Peyer's patch (tissue), 4 donors: ENCODE results near the gene USPL1. TPM values are rescaled to one million over a fixed set of nuclear protein-coding genes. Genes with fewer than 3 reads are reported as not detected.
A peak's percentile ranks its signal among the peaks of the same experiment; 100 is the strongest.
"Not testable (repeated sequence)": the region's sequence is repeated elsewhere in the genome, so short reads cannot be mapped to it uniquely, and the experiment has no call there.

Source experiments
- DNase-seq, 3 donors: peaks; one replicate each; pipeline ENCODE4 v3.0.0-alpha.2; 2017 to 2019
- H3K27ac ChIP-seq, 4 donors: fragments of 200-600 bp; sonication (generic); one replicate each; pipeline ENCODE4 v1.5.1; 2016 to 2019
- H3K27me3 ChIP-seq, 2 donors: fragments of 200-600 bp; sonication (generic); one replicate each; pipeline ENCODE4 v1.5.1; 2019
- H3K36me3 ChIP-seq, 3 donors: fragments of 200-600 bp; sonication (generic); one replicate each; pipeline ENCODE4 v1.5.1; 2016 to 2019
- H3K4me1 ChIP-seq, 4 donors: fragments of 200-600 bp; sonication (generic); one replicate each; pipeline ENCODE4 v1.5.1; 2016 to 2019
- H3K4me3 ChIP-seq, 4 donors: fragments of 200-600 bp; sonication (generic); 1 replicate in 3 of 4; 2 replicates in 1 of 4; pipeline ENCODE4 v1.5.1; 2016 to 2019; ENCODE audit warnings: mild to moderate bottlenecking in 1 of 4
- H3K9me3 ChIP-seq, 4 donors: fragments of 200-600 bp; sonication (generic); one replicate each; pipeline ENCODE4 v1.5.1; 2016 to 2019; ENCODE audit warnings: mild to moderate bottlenecking in 1 of 4
- POLR2A ChIP-seq, 2 donors: fragments of 450-650 bp; IDR thresholded peaks; one replicate each; pipeline ENCODE4 v1.5.1; 2017; ENCODE audit warnings: antibody characterized with exemption in 2 of 2, mild to moderate bottlenecking in 2 of 2, moderate library complexity in 2 of 2
- total RNA-seq, 4 donors: library from RNA; depleted of rRNA; stranded (reverse); fragments of >200 nt; gene quantifications; one replicate each; pipeline ENCODE4 v1.1.0, GENCODE V29; 2016
- TF ChIP-seq, protein P1 (sequence below), 6 experiments: fragments of 450-650 bp in 4 of 6; fragments of 200-600 bp in 2 of 6; sonication (generic) in 1 of 6; IDR thresholded peaks; one replicate each; pipeline ENCODE4 v1.5.1; 2017 to 2019; ENCODE audit warnings: antibody characterized with exemption in 6 of 6, mild to moderate bottlenecking in 3 of 6, moderate library complexity in 1 of 6

Gene USPL1
- total RNA-seq, 4 donors from 2014 or later = 18.1 to 42.9 (median 21.7) TPM

DNA sequence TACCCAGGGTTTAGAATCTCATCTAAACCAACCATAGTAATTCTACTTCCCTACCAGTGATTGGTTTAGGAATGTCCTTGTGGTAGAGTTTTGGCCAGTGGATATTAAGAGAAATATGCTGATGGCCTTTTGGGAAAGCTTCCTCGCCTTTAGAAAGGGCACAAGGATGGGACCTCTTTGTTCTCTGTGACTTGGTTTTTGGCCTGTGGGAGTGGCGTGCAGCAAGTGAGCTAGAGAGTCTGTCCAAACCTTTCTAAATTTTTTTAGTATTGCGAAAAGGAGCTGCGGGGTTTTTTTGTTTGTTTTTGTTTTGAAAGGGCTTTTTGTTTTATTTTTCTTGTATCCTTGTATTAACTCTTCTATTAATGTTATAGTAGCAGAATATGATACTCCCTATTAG, 20.6 kb downstream of the USPL1 start:
- no peaks in the 10 kb centered on the region for H3K27me3 ChIP-seq
- no peak for TF ChIP-seq POLR2A (IDR thresholded peaks at IDR 0.05)
- TF ChIP-seq, protein P1, sequence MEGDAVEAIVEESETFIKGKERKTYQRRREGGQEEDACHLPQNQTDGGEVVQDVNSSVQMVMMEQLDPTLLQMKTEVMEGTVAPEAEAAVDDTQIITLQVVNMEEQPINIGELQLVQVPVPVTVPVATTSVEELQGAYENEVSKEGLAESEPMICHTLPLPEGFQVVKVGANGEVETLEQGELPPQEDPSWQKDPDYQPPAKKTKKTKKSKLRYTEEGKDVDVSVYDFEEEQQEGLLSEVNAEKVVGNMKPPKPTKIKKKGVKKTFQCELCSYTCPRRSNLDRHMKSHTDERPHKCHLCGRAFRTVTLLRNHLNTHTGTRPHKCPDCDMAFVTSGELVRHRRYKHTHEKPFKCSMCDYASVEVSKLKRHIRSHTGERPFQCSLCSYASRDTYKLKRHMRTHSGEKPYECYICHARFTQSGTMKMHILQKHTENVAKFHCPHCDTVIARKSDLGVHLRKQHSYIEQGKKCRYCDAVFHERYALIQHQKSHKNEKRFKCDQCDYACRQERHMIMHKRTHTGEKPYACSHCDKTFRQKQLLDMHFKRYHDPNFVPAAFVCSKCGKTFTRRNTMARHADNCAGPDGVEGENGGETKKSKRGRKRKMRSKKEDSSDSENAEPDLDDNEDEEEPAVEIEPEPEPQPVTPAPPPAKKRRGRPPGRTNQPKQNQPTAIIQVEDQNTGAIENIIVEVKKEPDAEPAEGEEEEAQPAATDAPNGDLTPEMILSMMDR (IDR thresholded peaks at IDR 0.05) = no peak
- no peak overlapping the region for H3K27ac ChIP-seq
- peaks cover 0 to 31% (median 0%) of the 10 kb centered on the region in 3 donors for H3K36me3 ChIP-seq
- no peak for DNase-seq
- no peaks in the 10 kb centered on the region for H3K4me1 ChIP-seq
- H3K9me3 ChIP-seq = no peaks in the 10 kb centered on the region
- no peak overlapping the region for H3K4me3 ChIP-seq

DNA sequence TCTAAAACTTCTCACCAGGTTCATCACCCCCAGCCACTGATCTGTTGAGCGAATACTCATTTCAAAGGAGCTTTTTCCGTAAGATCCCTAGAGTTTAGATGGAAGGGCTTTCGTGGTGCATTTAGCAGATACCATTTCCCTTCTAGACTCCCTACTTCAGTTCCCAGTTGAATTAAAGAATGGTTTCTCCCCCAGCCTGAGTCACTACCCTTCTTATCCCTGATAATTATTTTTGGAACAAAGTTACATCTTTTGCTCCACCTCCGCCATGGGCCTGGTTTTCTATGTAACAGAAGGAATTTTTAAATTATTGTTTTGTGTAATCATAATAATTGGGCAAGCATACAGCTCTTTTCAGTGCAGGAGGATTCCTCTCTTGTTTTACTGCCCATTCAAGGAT, 22.0 kb downstream of the USPL1 start:
- no peak for TF ChIP-seq POLR2A (IDR thresholded peaks at IDR 0.05)
- TF ChIP-seq, protein P1 (IDR thresholded peaks at IDR 0.05) = no peak
- H3K27me3 ChIP-seq = no peaks in the 10 kb centered on the region
- no peaks in the 10 kb centered on the region for H3K9me3 ChIP-seq
- H3K36me3 ChIP-seq = peaks cover 0 to 45% (median 0%) of the 10 kb centered on the region in 3 donors
- no peak overlapping the region for H3K27ac ChIP-seq
- H3K4me3 ChIP-seq = no peak overlapping the region
- no peaks in the 10 kb centered on the region for H3K4me1 ChIP-seq
- no peak for DNase-seq

DNA sequence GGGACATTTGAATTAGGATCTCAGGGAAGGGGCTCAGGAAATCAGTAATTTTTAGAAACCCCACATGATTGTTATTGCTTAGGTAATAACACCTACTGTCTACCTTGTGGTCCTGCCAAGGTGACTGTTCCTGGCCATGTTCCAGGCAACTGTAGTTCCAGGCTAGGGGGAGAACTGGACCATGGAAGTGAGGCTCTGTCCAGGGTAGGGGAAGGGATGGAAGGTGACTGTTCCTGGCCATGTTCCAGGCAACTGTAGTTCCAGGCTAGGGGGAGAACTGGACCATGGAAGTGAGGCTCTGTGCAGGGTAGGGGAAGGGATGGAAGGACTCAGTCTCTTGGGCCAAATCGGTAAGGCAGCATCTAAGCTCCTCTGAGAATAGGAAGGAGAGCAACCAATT, 23.5 kb downstream of the USPL1 start:
- not testable (repeated sequence) for H3K27me3 ChIP-seq, DNase-seq, H3K27ac ChIP-seq, H3K9me3 ChIP-seq, H3K4me3 ChIP-seq, H3K4me1 ChIP-seq
- H3K36me3 ChIP-seq = peaks cover 0 to 56% (median 0%) of the 10 kb centered on the region in 3 donors

DNA sequence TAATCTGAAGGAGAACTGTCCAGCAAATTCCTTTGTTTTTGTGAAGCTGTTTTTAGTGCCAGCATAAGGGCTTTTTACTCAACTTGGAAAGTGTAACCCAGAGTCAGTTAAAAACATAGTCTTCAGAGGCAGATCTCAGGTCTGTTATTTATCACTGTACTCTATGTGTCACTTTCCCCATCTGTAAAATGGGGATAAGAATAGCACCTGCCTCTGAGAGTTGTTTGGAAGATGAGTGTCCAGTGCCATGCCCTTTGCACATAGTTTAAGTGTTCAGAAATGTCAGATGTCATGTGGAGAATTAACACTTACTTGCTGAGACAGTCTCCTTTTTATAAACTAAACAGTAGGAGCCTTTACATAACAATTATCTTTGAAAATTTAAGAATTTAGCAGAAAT, 27.9 kb downstream of the USPL1 start:
- Histone ChIP-seq H3K9me3 (no peaks in the 10 kb centered on the region), H3K27ac (no peak overlapping the region), H3K36me3 (peaks cover 0 to 79% (median 0%) of the 10 kb centered on the region in 3 donors), H3K27me3 (no peaks in the 10 kb centered on the region), H3K4me1 (peaks cover 0 to 9% (median 0%) of the 10 kb centered on the region in 4 donors), H3K4me3 (no peak overlapping the region)
- TF ChIP-seq, protein P1 (IDR thresholded peaks at IDR 0.05) = no peak
- TF ChIP-seq POLR2A (IDR thresholded peaks at IDR 0.05) = no peak
- DNase-seq = no peak

DNA sequence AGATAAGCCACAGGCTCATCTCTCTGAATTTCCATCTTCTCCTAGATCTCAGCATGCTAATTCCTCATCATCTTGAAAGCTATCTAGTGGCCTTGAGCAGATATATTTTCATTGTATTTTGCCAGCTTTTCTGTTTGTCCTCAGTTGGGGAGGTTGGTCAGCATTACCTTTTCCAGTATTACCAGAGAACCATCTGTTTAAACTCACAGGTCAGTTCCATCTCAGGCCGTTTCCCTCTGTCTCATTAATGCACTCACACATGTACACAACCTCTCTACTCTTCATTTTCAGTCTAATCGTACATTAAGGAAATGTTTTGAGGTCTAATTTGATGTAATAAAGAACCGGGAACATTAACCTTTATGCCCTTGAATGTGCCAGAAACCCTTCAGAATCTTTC, 29.7 kb downstream of the USPL1 start:
- Histone ChIP-seq H3K27ac (no peak overlapping the region), H3K36me3 (peaks cover 0 to 73% (median 0%) of the 10 kb centered on the region in 3 donors)
- DNase-seq = no peak

DNA sequence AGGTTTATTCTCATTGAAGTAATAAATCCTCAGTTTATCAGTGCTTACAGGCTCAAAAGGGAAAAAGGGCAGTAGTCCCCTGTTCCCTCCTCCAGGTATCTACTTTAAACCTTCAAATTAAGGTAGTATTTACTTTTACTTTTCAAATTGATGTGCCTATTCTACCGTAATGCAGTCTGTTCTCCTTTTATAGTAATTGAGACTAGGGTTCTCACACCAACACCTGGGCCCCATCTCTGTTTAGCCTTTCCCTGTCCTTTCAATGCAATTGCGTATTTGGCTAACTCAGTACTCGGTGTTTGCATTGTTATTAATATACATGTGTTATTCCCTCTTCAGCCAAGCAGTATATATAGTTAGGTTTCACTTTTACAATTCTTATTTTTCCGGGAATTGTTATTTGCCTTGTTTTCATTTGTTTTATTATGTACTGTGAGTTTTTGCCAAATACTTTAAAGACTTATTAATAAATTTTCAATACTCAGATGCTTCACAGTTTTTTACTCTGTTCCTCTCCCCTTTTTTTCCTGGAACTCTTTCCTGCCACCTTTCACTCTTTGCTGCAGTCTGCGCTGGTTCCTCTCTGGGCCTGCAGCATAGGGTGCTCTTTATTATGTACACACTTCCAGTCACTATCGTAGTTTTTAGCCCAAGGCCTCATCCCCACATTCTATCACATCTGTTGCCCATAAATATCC, 30.3 kb downstream of the USPL1 start:
- Histone ChIP-seq H3K4me1 (peaks cover 0 to 9% (median 0%) of the 10 kb centered on the region in 4 donors), H3K27me3 (no peaks in the 10 kb centered on the region), H3K4me3 (no peak overlapping the region), H3K27ac (peak overlapping the region in 1 of 4 donors; percentile 26), H3K36me3 (peaks cover 0 to 68% (median 0%) of the 10 kb centered on the region in 3 donors), H3K9me3 (no peaks in the 10 kb centered on the region)
- DNase-seq = no peak
- TF ChIP-seq, protein P1 (IDR thresholded peaks at IDR 0.05) = no peak
- no peak for TF ChIP-seq POLR2A (IDR thresholded peaks at IDR 0.05)

More for the DNA sequence above, 29.7 kb downstream of the USPL1 start:
- peaks cover 0 to 9% (median 0%) of the 10 kb centered on the region in 4 donors for H3K4me1 ChIP-seq
- no peak overlapping the region for H3K4me3 ChIP-seq
- no peaks in the 10 kb centered on the region for H3K27me3 ChIP-seq
- TF ChIP-seq, protein P1 (IDR thresholded peaks at IDR 0.05) = no peak
- TF ChIP-seq POLR2A (IDR thresholded peaks at IDR 0.05) = no peak
- H3K9me3 ChIP-seq = no peaks in the 10 kb centered on the region
